Superior temporal gyrus (tissue), 1 donor: ENCODE data around the gene OTUD3.

Experiments
- DNase-seq: peaks from one replicate; pipeline ENCODE4 v3.0.0-alpha.2; 2016; ENCODE audit errors: extremely low spot score

The OTUD3 gene

GRCh38 chr1:19949016-19949415 lies 66.8 kb downstream of the OTUD3 start:
- no peak for DNase-seq

DNA sequence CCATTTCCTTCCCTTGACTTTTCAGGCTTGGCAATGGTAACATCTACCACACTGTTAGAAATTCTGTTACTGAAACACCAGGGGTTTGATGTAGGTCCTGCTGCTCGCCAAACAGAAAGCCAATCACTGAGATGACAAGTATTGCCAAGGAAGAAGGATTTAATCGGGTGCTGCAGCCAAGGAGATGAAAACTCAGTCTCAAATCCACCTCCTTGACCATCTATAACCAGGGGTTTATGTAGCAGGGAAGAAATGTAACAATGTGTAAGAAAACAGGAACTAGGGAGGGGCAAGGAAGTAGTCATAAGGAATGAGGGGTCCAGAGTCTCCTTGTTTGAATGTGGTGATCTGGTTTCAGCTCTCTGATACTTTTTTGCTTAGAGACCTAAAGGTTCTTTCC lies 71.9 kb downstream of the OTUD3 start:
- no peak for DNase-seq

- no peak for DNase-seq
These were observed 73.5 kb downstream of the OTUD3 start for GRCh38 chr1:19955534-19956170.

DNA sequence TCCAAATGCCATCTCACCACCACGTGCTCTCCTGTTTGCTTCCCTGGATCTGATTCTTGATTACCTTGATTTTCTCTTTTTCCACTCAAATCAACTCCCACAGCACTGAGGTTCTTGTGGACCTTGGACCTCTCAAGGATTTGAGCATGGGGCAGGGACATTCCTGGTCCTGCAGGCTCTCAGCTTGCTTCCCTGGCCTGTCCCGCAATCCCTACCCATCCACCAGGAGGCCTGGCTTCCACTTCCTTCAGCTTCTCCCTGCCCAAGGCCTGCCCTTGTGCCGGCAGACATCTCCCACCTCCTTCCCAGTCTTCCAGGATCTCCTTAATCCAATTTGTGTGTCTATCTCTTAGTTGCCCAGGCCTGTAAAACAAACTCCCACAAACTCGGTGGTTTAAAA lies 75.6 kb downstream of the OTUD3 start:
- DNase-seq: no peak

GRCh38 chr1:19960591-19960990 lies 78.4 kb downstream of the OTUD3 start:
- DNase-seq: no peak
